CMK (cell line): Measurements from ENCODE around the gene RAB25.

Experiments
- DNase-seq: peaks from one replicate; pipeline ENCODE4 v3.0.0-alpha.2; 2010; ENCODE audit warnings: low read depth

The RAB25 gene

DNA sequence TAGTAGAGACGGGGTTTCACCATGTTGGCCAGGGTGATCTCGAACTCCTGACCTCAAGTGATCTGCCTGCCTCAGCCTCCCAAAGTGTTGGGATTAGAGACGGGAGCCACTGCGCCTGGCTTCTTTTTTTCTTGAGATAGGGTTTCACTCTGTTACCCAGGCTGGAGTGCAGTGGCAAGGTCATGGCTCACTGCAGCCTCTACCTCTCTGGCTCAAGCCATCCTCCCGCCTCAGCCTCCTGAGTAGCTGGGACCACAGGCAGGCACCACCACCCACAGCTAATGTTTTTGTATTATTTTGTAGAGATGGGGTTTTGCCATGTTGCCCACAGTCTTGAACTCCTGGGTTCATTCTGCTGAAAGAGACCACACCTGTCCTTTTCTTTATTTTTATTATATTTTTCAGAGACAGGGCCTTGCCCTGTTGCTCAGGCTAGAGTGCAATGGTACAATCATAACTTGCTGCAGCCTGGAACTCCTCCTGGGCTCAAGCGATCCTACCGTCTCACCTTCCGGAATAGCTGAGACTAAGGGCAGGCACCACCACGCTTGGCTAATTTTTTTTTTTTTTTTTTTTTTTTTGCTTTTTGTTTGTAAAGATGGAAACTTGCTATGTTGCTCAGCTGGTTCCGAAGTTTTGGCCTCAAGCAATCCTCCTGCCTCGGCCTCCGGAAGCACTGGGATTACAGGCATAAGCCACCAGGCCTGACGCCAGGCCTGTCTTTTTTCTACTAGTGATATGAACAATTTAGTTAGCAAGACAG, 56.6 kb downstream of the RAB25 start:
- no peak for DNase-seq

DNA sequence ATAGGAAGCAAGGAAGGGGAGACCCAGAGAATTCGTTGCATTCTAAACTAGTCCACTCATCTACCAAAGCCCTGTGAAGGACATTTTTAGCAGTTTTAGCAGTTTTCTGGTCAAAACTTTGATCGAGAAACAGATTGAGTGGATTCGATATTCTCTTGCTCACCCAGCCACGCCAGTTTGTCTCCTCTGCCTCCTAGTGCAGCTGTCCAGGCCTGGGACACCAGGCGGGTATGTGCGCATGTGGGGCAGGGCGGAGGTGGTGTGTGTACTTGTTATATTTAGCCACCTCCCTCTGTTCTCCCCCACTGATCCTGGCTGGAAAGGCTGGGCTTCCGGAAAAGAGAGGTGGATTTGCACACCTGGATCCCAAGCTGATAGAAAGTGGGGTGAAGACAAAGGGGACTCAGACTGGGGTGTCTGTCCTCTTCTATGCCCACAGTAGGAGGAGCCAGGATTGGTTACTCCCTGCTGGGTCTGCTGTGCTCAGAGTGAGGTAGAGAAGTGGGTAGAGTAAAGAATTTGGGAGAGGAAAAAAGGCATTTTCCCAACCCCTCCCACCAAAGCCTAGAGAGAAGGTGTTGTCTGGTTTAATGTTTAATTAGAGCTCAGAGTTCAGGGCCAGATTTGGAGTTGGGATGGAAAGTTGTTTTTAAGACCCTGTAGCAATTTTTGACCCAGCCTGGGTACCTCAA, 57.4 kb downstream of the RAB25 start:
- DNase-seq, result no peak

DNA sequence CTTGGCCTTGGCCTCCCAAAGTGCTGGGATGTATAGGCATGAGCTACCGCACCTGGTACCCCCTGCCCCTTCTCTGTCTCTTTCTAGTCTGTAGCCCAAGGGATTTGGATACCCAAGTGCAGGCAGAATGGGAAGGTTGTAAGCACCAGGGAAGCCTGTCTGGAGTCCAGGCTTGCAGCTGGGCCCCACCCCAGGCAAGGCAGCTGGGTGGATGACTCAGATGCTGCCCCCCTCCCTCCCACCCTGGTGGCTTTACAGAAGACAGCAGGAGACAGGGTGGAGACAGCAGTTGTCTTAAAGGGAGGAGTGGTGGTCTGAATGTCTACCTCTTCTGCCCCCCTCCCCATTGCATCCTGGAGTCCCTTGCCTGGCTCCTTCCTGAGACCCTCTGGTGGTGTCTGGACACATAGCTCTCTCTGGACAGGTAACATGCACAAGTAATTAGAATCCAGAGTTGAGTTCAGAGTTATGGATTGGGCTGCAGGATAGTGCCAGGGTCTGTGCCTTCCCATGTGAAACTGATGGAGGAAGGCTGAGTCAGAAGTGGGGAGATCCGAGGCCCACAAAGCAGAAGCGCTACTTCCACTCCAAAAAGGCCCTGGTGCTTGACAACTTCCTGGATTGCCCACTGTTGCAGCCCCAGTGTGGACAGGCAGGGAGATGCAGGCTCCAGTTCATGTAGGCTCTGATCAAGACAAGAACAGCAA, 58.7 kb downstream of the RAB25 start:
- no peak for DNase-seq
